PC-3 (cell line): ENCODE measurements around the gene PRR36. TPM values are rescaled to one million over a fixed set of nuclear protein-coding genes. Genes with fewer than 3 reads are reported as not detected.

Experiments
- ATAC-seq: fragments of 200-7000 bp; cut with Tn5 transposase; 2 replicates; pipeline ENCODE4 v1.9.1; 2020; ENCODE audit warnings: mild to moderate bottlenecking, moderate library complexity
- BruUV-seq: library from RNA; stranded (reverse); fragments of 400-500 nt; replicated peaks from 2 replicates; lab custom pipeline; 2021; lab: Mats Ljungman, UMichigan
- CTCF ChIA-PET: fragments of 300-600 bp; sonication (Branson Sonifier 250); formaldehyde crosslinking; loops from one replicate; lab custom pipeline; 2022; ENCODE audit warnings: antibody characterized with exemption; lab: Charles Lee
- POLR2A ChIA-PET: fragments of 300-600 bp; sonication (Branson Sonifier 250); formaldehyde crosslinking; loops from one replicate; lab custom pipeline; 2022; ENCODE audit warnings: antibody characterized with exemption; ENCODE audit not compliant: unreplicated experiment; lab: Charles Lee
- DNase-seq: peaks from one replicate; pipeline ENCODE4 v3.0.0-alpha.2; 2015
- H2AFZ ChIP-seq: fragments of 300-600 bp; sonication (generic); 2 replicates; pipeline ENCODE4 v1.6.0; 2016; ENCODE audit warnings: antibody characterized with exemption, low read length
- H3F3A ChIP-seq: fragments of 300-600 bp; sonication (generic); one replicate; pipeline ENCODE4 v1.6.0; 2017; ENCODE audit warnings: antibody characterized with exemption, low read length, control low read depth, mild to moderate bottlenecking; ENCODE audit not compliant: unreplicated experiment
- H3K27ac ChIP-seq: fragments of 300-600 bp; sonication (generic); 2 replicates; pipeline ENCODE4 v1.5.1; 2016; ENCODE audit warnings: mild to moderate bottlenecking, low read length
- H3K27me3 ChIP-seq: fragments of 300-600 bp; sonication (generic); 2 replicates; pipeline ENCODE4 v1.6.1; 2016; ENCODE audit warnings: low read length, mixed read lengths
- H3K36me3 ChIP-seq: fragments of 300-600 bp; sonication (generic); 2 replicates; pipeline ENCODE4 v1.6.1; 2016; ENCODE audit warnings: low read depth, mixed run types, low read length, mixed read lengths
- H3K4me1 ChIP-seq: fragments of 300-600 bp; sonication (generic); 2 replicates; pipeline ENCODE4 v1.5.1; 2016; ENCODE audit warnings: low read length; ENCODE audit not compliant: insufficient read depth
- H3K4me2 ChIP-seq: fragments of 300-600 bp; sonication (generic); 2 replicates; pipeline ENCODE4 v1.6.0; 2016; ENCODE audit warnings: low read length
- H3K4me3 ChIP-seq: fragments of 300-600 bp; sonication (generic); 2 replicates; pipeline ENCODE4 v1.5.1; 2016; ENCODE audit warnings: mild to moderate bottlenecking, low read length, mixed read lengths
- H3K79me2 ChIP-seq: fragments of 300-600 bp; sonication (generic); 2 replicates; pipeline ENCODE4 v1.6.1; 2017; ENCODE audit warnings: low read length, mixed read lengths
- H3K9ac ChIP-seq: fragments of 300-600 bp; sonication (generic); 2 replicates; pipeline ENCODE4 v1.6.0; 2016; ENCODE audit warnings: mild to moderate bottlenecking, low read length
- H3K9me2 ChIP-seq: fragments of 300-600 bp; sonication (generic); replicated peaks from 2 replicates; pipeline ENCODE4 v1.6.1; 2016; ENCODE audit warnings: mixed run types, low read length, mixed read lengths
- H3K9me3 ChIP-seq: fragments of 300-600 bp; sonication (generic); 2 replicates; pipeline ENCODE4 v1.6.1; 2016; ENCODE audit warnings: low read length, mixed read lengths
- H4K20me1 ChIP-seq: fragments of 300-600 bp; sonication (generic); 2 replicates; pipeline ENCODE4 v1.6.1; 2016; ENCODE audit warnings: low read length, mixed read lengths
- CTCF ChIP-seq: fragments of 300-600 bp; sonication (generic); conservative IDR thresholded peaks from 2 replicates; pipeline ENCODE4 v1.5.1; 2017; ENCODE audit warnings: antibody characterized with exemption, low read depth, mild to moderate bottlenecking, low read length
- EZH2 ChIP-seq: fragments of 300-600 bp; sonication (generic); IDR thresholded peaks from one replicate; pipeline ENCODE4 v1.6.1; 2017; ENCODE audit warnings: antibody characterized with exemption, mild to moderate bottlenecking, low read length; ENCODE audit not compliant: unreplicated experiment
- EZH2phosphoT487 ChIP-seq: fragments of 300-600 bp; sonication (generic); IDR thresholded peaks from 2 replicates; pipeline ENCODE4 v1.6.1; 2018; ENCODE audit warnings: mild to moderate bottlenecking, antibody characterized with exemption, low read length, borderline replicate concordance
- intact Hi-C: fragments of 100-400 bp; cut with micrococcal nuclease; formaldehyde crosslinking; loops from 2 replicates; pipeline ENCODE4 v1.9.0; 2023
- total RNA-seq: library from RNA; depleted of rRNA; stranded (reverse); fragments of >200 nt; gene quantifications from 2 replicates; pipeline ENCODE4 v1.2.3, GENCODE V29; 2014

PRR36 gene
- total RNA-seq, 1 experiment from 2014 or later, result 2.5 TPM

GRCh38 chr19:7901337-7901736, 27.1 kb upstream of the PRR36 start:
- H3K27me3 ChIP-seq, result no peaks in the 10 kb centered on the region
- H3K4me3 ChIP-seq, result no peak overlapping the region
- BruUV-seq, result no TSS peak
- H3K27ac ChIP-seq, result no peak overlapping the region
- H3K4me1 ChIP-seq, result peaks cover 20% of the 10 kb centered on the region
- no peak overlapping the region for H3K4me2 ChIP-seq
- DNase-seq (no peak), ATAC-seq (no peak)
- no peak overlapping the region for H2AFZ ChIP-seq
- H3K36me3 ChIP-seq, result peaks cover 15% of the 10 kb centered on the region
- intact Hi-C loops, result loop anchor here (5.0 kb wide), 1 partner anchor 626 kb away; no protein-coding TSS in a partner anchor
- ChIA-PET POLR2A (interaction anchor here (0.6 to 0.7 kb wide), 2 partner anchors 12 to 30 kb away, joined by 4 to 16 read pairs; no protein-coding TSS in a partner anchor), CTCF (interaction anchor here (0.7 kb wide), 1 partner anchor 215 kb away, joined by 3 read pairs; no protein-coding TSS in a partner anchor)
- TF ChIP-seq EZH2phosphoT487 (no peak), EZH2 (no peak), CTCF (no peak)
- no peak overlapping the region for H3K9ac ChIP-seq
- H3K9me3 ChIP-seq, result no peaks in the 10 kb centered on the region
- H3F3A ChIP-seq, result peaks cover 11% of the 10 kb centered on the region
- H4K20me1 ChIP-seq, result no peaks in the 10 kb centered on the region
- H3K9me2 ChIP-seq, result no peaks in the 10 kb centered on the region
- peaks cover 32% of the 10 kb centered on the region for H3K79me2 ChIP-seq

GRCh38 chr19:7900931-7901330, 26.7 kb upstream of the PRR36 start:
- Histone ChIP-seq H3K9me2 (no peaks in the 10 kb centered on the region), H3K4me1 (peaks cover 20% of the 10 kb centered on the region), H3K79me2 (peaks cover 28% of the 10 kb centered on the region), H3K27me3 (no peaks in the 10 kb centered on the region), H3K4me3 (no peak overlapping the region), H4K20me1 (no peaks in the 10 kb centered on the region), H3K36me3 (peaks cover 15% of the 10 kb centered on the region), H3K27ac (no peak overlapping the region), H3K4me2 (no peak overlapping the region), H2AFZ (no peak overlapping the region), H3K9me3 (no peaks in the 10 kb centered on the region), H3K9ac (no peak overlapping the region), H3F3A (peaks cover 11% of the 10 kb centered on the region)
- ATAC-seq, result no peak
- no peak for DNase-seq
- no TSS peak for BruUV-seq
- intact Hi-C loops, result loop anchor here (5.0 kb wide), 1 partner anchor 626 kb away; no protein-coding TSS in a partner anchor
- POLR2A ChIA-PET, result interaction anchor here (0.5 to 0.7 kb wide), 3 partner anchors 12 to 31 kb away, joined by 4 to 16 read pairs (median 4); no protein-coding TSS in a partner anchor
- no peak for TF ChIP-seq EZH2
- TF ChIP-seq EZH2phosphoT487, result no peak
- no peak for TF ChIP-seq CTCF
- CTCF ChIA-PET, result no interaction called here

- TF ChIP-seq EZH2 (no peak), CTCF (no peak), EZH2phosphoT487 (no peak)
- Histone ChIP-seq H3K27ac (no peak overlapping the region), H3K27me3 (no peaks in the 10 kb centered on the region), H3K4me1 (peaks cover 19% of the 10 kb centered on the region), H3K36me3 (peaks cover 15% of the 10 kb centered on the region), H2AFZ (no peak overlapping the region), H3K4me2 (no peak overlapping the region), H3K4me3 (no peak overlapping the region), H3K9me2 (no peaks in the 10 kb centered on the region), H3K79me2 (peaks cover 23% of the 10 kb centered on the region), H3K9me3 (no peaks in the 10 kb centered on the region), H4K20me1 (no peaks in the 10 kb centered on the region), H3F3A (peaks cover 11% of the 10 kb centered on the region), H3K9ac (no peak overlapping the region)
- DNase-seq (no peak), ATAC-seq (no peak)
- CTCF ChIA-PET, result interaction anchor here (0.6 kb wide), 1 partner anchor 101 kb away, joined by 7 read pairs; no protein-coding TSS in a partner anchor
- intact Hi-C loops, result loop anchor here (5.0 kb wide), 1 partner anchor 627 kb away; no protein-coding TSS in a partner anchor
- POLR2A ChIA-PET, result interaction anchor here (0.5 kb wide), 1 partner anchor 31 kb away, joined by 4 read pairs; no protein-coding TSS in a partner anchor
- BruUV-seq, result no TSS peak
Observed at GRCh38 chr19:7900401-7900870, 26.2 kb upstream of the PRR36 start.
